CD14-positive monocyte (primary cell): ENCODE results near the gene ARID1B. TPM values are rescaled to one million over a fixed set of nuclear protein-coding genes. Genes with fewer than 3 reads are reported as not detected.

Source experiments
- DNase-seq, 3 donors: peaks; one replicate each; pipeline ENCODE4 v3.0.0-alpha.2; 2011 to 2022
- H2AFZ ChIP-seq: 2 replicates; pipeline ENCODE4 v1.6.0; 2012; ENCODE audit warnings: mild to moderate bottlenecking, low read depth, low read length, inconsistent platforms; ENCODE audit not compliant: insufficient read depth, poor library complexity, severe bottlenecking
- H3K27ac ChIP-seq, 2 donors: 1 replicate in 1 of 2; 2 replicates in 1 of 2; pipeline ENCODE4 v1.5.1; 2012 to 2013; ENCODE audit warnings: low read length in 2 of 2, control low read depth in 1 of 2, inconsistent platforms in 1 of 2, low read depth in 1 of 2, mild to moderate bottlenecking in 1 of 2
- H3K27me3 ChIP-seq, 2 donors: one replicate each; pipeline versions ENCODE4 v1.6.0 to v1.6.1; 2011 to 2013; ENCODE audit warnings: low read length in 2 of 2; ENCODE audit not compliant: control insufficient read depth in 2 of 2, insufficient read depth in 2 of 2
- H3K36me3 ChIP-seq, 2 donors: replicated peaks in 1 of 2; 1 replicate in 1 of 2; 2 replicates in 1 of 2; pipeline versions ENCODE4 v1.5.1 to v1.6.1; 2012 to 2013; ENCODE audit warnings: low read length in 2 of 2, control low read depth in 1 of 2, inconsistent platforms in 1 of 2, mild to moderate bottlenecking in 1 of 2; ENCODE audit not compliant: insufficient read depth in 2 of 2, control insufficient read depth in 1 of 2
- H3K4me1 ChIP-seq, 2 donors: 1 replicate in 1 of 2; 2 replicates in 1 of 2; pipeline versions ENCODE4 v1.5.1 to v1.6.1; 2012 to 2013; ENCODE audit warnings: low read length in 2 of 2, control low read depth in 1 of 2, inconsistent platforms in 1 of 2, mild to moderate bottlenecking in 1 of 2, moderate library complexity in 1 of 2; ENCODE audit not compliant: insufficient read depth in 2 of 2, control insufficient read depth in 1 of 2
- H3K4me2 ChIP-seq: replicated peaks from 2 replicates; pipeline ENCODE3; 2012; ENCODE audit warnings: low read length, moderate library complexity, mild to moderate bottlenecking; ENCODE audit not compliant: poor library complexity, severe bottlenecking; ENCODE audit errors: extremely low read depth
- H3K4me3 ChIP-seq, 3 experiments: fragments of 200-600 bp in 1 of 3; sonication (generic) in 1 of 3; replicated peaks in 1 of 3; 1 replicate in 2 of 3; 2 replicates in 1 of 3; pipeline ENCODE4 v1.5.1; 2011 to 2013; ENCODE audit warnings: low read length in 3 of 3, mild to moderate bottlenecking in 3 of 3, control low read depth in 2 of 3, low read depth in 2 of 3, inconsistent platforms in 1 of 3, moderate library complexity in 1 of 3
- H3K79me2 ChIP-seq: 2 replicates; pipeline ENCODE4 v1.6.0; 2012; ENCODE audit warnings: mild to moderate bottlenecking, control low read depth, inconsistent platforms, low read length, moderate library complexity; ENCODE audit not compliant: insufficient read depth
- H3K9ac ChIP-seq: 2 replicates; pipeline ENCODE4 v1.6.0; 2017; ENCODE audit warnings: low read length, mild to moderate bottlenecking; ENCODE audit not compliant: insufficient read depth, poor library complexity, severe bottlenecking
- H3K9me3 ChIP-seq, 2 donors: replicated peaks in 1 of 2; 1 replicate in 1 of 2; 2 replicates in 1 of 2; pipeline versions ENCODE4 v1.5.1 to v1.6.1; 2012 to 2013; ENCODE audit warnings: low read length in 2 of 2, control low read depth in 1 of 2; ENCODE audit not compliant: control insufficient read depth in 1 of 2, insufficient read depth in 1 of 2
- H4K20me1 ChIP-seq: 2 replicates; pipeline ENCODE4 v1.6.0; 2012; ENCODE audit warnings: mild to moderate bottlenecking, low read length, control low read depth, moderate library complexity; ENCODE audit not compliant: insufficient read depth
- H3K27ac Mint-ChIP-seq, 7 donors: one replicate each; pipeline ENCODE4 v1.8.0; 2020; ENCODE audit warnings: mild to moderate bottlenecking in 7 of 7, mixed read lengths in 7 of 7, moderate library complexity in 6 of 7, inconsistent platforms in 2 of 7
- H3K27me3 Mint-ChIP-seq, 3 donors: one replicate each; pipeline ENCODE4 v1.8.0; 2021 to 2022; ENCODE audit warnings: low read depth in 3 of 3, mild to moderate bottlenecking in 3 of 3, mixed read lengths in 3 of 3, moderate library complexity in 3 of 3, inconsistent platforms in 1 of 3
- H3K36me3 Mint-ChIP-seq, 2 donors: one replicate each; pipeline ENCODE4 v1.8.0; 2020; ENCODE audit warnings: mixed read lengths in 2 of 2, inconsistent platforms in 1 of 2, mild to moderate bottlenecking in 1 of 2
- H3K4me1 Mint-ChIP-seq: one replicate; pipeline ENCODE4 v1.8.0; 2020; ENCODE audit warnings: mild to moderate bottlenecking, mixed read lengths
- H3K4me3 Mint-ChIP-seq, 2 donors: one replicate each; pipeline ENCODE4 v1.8.0; 2020; ENCODE audit warnings: mild to moderate bottlenecking in 2 of 2, mixed read lengths in 2 of 2, moderate library complexity in 1 of 2
- H3K9me3 Mint-ChIP-seq, 7 donors: one replicate each; pipeline ENCODE4 v1.8.0; 2020 to 2022; ENCODE audit warnings: mixed read lengths in 7 of 7, mild to moderate bottlenecking in 6 of 7, moderate library complexity in 6 of 7, inconsistent platforms in 2 of 7
- WGBS: methylation state at CpG from one replicate; pipeline ENCODE4 v1.1.5; 2013; ENCODE audit warnings: missing lambda C conversion rate; ENCODE audit not compliant: insufficient coverage; 5-methylcytosine and 5-hydroxymethylcytosine counted together
- intact Hi-C, 2 donors: fragments of 100-400 bp; cut with micrococcal nuclease; formaldehyde crosslinking; loops; one replicate each; pipeline versions ENCODE4 v1.15.0 to v1.15.1; 2023
- polyA plus RNA-seq, 3 donors: library from polyadenylated mRNA; depleted of rRNA in 1 of 3; unstranded in 2 of 3; stranded (reverse) in 1 of 3; fragments of 300-500 nt in 2 of 3; fragments of >200 nt in 1 of 3; fragmentation: Illumina TruSeq in 2 of 3; gene quantifications; 1 replicate in 2 of 3; 2 replicates in 1 of 3; pipeline ENCODE4 v1.2.3, GENCODE V29; 2012 to 2021
- TF ChIP-seq, protein P1 (sequence below): fragments of 200-600 bp; IDR thresholded peaks from one replicate; pipeline ENCODE4 v1.8.0; 2022; ENCODE audit warnings: antibody characterized with exemption, mild to moderate bottlenecking

ARID1B gene
- polyA plus RNA-seq, 3 donors = 3.2 to 22.1 (median 3.8) TPM

DNA sequence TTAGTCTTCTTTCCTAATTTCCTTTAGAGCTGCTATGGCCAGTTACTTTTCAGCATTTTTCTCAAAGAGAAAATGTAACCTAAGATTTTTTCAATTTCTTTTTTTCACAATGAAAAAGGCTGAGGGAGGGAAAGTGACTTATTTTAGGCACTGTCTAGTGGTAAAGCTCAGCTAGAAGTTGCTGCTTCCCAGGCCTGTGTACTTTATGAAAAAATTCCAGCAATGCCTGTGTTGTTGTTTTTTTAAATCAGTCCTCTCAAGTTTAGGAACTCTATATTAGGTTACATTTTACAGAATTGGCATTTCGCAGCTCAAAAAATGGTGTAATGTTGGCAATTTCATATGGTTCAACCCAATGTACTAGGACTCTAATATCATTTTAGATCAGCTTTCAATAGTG lies 269.6 kb downstream of the ARID1B start:
- H3K4me3 ChIP-seq = no peak overlapping the region
- H2AFZ ChIP-seq = no peak overlapping the region
- H4K20me1 ChIP-seq = peaks cover 9% of the 10 kb centered on the region
- no peak overlapping the region for H3K4me2 ChIP-seq
- TF ChIP-seq, protein P1, sequence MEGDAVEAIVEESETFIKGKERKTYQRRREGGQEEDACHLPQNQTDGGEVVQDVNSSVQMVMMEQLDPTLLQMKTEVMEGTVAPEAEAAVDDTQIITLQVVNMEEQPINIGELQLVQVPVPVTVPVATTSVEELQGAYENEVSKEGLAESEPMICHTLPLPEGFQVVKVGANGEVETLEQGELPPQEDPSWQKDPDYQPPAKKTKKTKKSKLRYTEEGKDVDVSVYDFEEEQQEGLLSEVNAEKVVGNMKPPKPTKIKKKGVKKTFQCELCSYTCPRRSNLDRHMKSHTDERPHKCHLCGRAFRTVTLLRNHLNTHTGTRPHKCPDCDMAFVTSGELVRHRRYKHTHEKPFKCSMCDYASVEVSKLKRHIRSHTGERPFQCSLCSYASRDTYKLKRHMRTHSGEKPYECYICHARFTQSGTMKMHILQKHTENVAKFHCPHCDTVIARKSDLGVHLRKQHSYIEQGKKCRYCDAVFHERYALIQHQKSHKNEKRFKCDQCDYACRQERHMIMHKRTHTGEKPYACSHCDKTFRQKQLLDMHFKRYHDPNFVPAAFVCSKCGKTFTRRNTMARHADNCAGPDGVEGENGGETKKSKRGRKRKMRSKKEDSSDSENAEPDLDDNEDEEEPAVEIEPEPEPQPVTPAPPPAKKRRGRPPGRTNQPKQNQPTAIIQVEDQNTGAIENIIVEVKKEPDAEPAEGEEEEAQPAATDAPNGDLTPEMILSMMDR = no peak
- WGBS = no CpG with 5 or more reads among the region's 1 CpG
- H3K79me2 ChIP-seq = no peaks in the 10 kb centered on the region
- no peak overlapping the region for H3K9ac ChIP-seq
- H3K4me1 ChIP-seq = peaks cover 5 to 7% of the 10 kb centered on the region in 2 donors
- peaks cover 3 to 4% of the 10 kb centered on the region in 2 donors for H3K36me3 Mint-ChIP-seq
- H3K27me3 ChIP-seq = no peaks in the 10 kb centered on the region
- no peaks in the 10 kb centered on the region for H3K27me3 Mint-ChIP-seq
- H3K9me3 ChIP-seq = no peaks in the 10 kb centered on the region
- no peak for DNase-seq
- H3K9me3 Mint-ChIP-seq = no peaks in the 10 kb centered on the region
- peaks cover 13% of the 10 kb centered on the region for H3K4me1 Mint-ChIP-seq
- intact Hi-C loops = loop anchor here in 1 of 2 donors (1.0 kb wide), 1 partner anchor 16 kb away; no protein-coding TSS in a partner anchor
- H3K27ac ChIP-seq = no peak overlapping the region
- H3K27ac Mint-ChIP-seq = no peak overlapping the region
- no peak overlapping the region for H3K4me3 Mint-ChIP-seq
- no peaks in the 10 kb centered on the region for H3K36me3 ChIP-seq

DNA sequence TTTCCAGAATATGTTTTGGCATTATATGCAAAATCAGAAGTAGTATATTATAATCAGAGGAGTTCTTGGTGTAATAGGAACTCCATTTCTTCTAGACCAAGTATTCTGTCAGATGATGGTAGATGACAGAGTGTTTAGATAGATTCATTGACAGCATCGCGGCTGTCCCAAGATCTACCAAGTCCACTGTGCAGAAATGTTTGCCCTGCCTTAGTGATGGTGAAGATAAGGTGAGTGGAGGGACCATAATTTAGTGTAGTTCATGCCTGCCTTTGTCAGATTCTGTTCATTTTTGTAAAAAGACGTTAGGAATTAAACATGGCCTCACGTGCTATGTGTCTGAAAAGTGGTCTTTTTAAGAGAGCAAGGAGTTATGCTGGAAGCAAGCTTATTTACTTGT lies 270.1 kb downstream of the ARID1B start:
- TF ChIP-seq, protein P1 = no peak
- intact Hi-C loops = loop anchor here in 1 of 2 donors (1.0 kb wide), 1 partner anchor 17 kb away; no protein-coding TSS in a partner anchor
- Histone ChIP-seq H3K27ac (no peak overlapping the region), H3K79me2 (no peaks in the 10 kb centered on the region), H3K4me1 (peaks cover 5 to 7% of the 10 kb centered on the region in 2 donors), H2AFZ (no peak overlapping the region), H3K4me3 (no peak overlapping the region), H3K4me2 (no peak overlapping the region), H3K36me3 (no peaks in the 10 kb centered on the region), H3K9me3 (no peaks in the 10 kb centered on the region), H3K9ac (no peak overlapping the region), H3K27me3 (no peaks in the 10 kb centered on the region), H4K20me1 (peaks cover 9% of the 10 kb centered on the region)
- Mint-ChIP-seq H3K4me1 (peaks cover 13% of the 10 kb centered on the region), H3K4me3 (no peak overlapping the region), H3K27me3 (no peaks in the 10 kb centered on the region), H3K36me3 (peaks cover 3 to 4% of the 10 kb centered on the region in 2 donors), H3K27ac (peak overlapping the region in 1 of 7 donors; percentile 6), H3K9me3 (no peaks in the 10 kb centered on the region)
- no peak for DNase-seq
- whole genome bisulfite sequencing = 76% methylated on average over 2 of the region's 4 CpGs
